Lower leg skin (tissue), 4 donors: ENCODE results near the gene SRP14. TPM values are rescaled to one million over a fixed set of nuclear protein-coding genes. Genes with fewer than 3 reads are reported as not detected.
"Not testable (repeated sequence)": the region's sequence is repeated elsewhere in the genome, so short reads cannot be mapped to it uniquely, and the experiment has no call there.

Source experiments
- DNase-seq, 2 donors: peaks; one replicate each; pipeline ENCODE4 v3.0.0-alpha.2; 2019; ENCODE audit warnings: low spot score in 2 of 2
- H3K4me3 ChIP-seq: fragments of 200-600 bp; sonication (generic); 2 replicates; pipeline ENCODE4 v1.5.1; 2017; ENCODE audit warnings: mild to moderate bottlenecking, low read depth; ENCODE audit not compliant: poor library complexity, severe bottlenecking
- CTCF ChIP-seq, 3 donors: fragments of 450-650 bp; IDR thresholded peaks; one replicate each; pipeline ENCODE4 v1.5.1; 2016; ENCODE audit warnings: antibody characterized with exemption in 3 of 3, mild to moderate bottlenecking in 3 of 3, moderate library complexity in 2 of 3
- POLR2A ChIP-seq, 2 donors: fragments of 450-650 bp; IDR thresholded peaks; one replicate each; pipeline ENCODE4 v1.6.1; 2016 to 2017; ENCODE audit warnings: antibody characterized with exemption in 2 of 2, mild to moderate bottlenecking in 1 of 2, moderate library complexity in 1 of 2
- WGBS, 2 donors: methylation state at CpG; one replicate each; pipeline ENCODE4 v1.1.5; 2018; 5-methylcytosine and 5-hydroxymethylcytosine counted together
- intact Hi-C: fragments of 100-400 bp; cut with DNase I; formaldehyde crosslinking; loops from one replicate; pipeline ENCODE4 v1.15.0; 2023; ENCODE audit warnings: low total_unique reads
- total RNA-seq, 4 donors: library from RNA; depleted of rRNA; stranded (reverse); fragments of >200 nt; gene quantifications; one replicate each; pipeline ENCODE4 v1.1.0, GENCODE V29; 2016

SRP14 gene
- total RNA-seq, 4 donors from 2014 or later = 177 to 220 (median 201) TPM

- intact Hi-C loops = no loop called here
- WGBS, 2 donors = 93 to 98% methylated on average over 1 of the region's 1 CpG
- no peak overlapping the region for H3K4me3 ChIP-seq
These were observed 42.0 kb downstream of the SRP14 start for GRCh38 chr15:39997031-39997430.

GRCh38 chr15:39996228-39996627 lies 42.8 kb downstream of the SRP14 start:
- H3K4me3 ChIP-seq, intact Hi-C loops, DNase-seq: not testable (repeated sequence)
- 95 to 97% methylated on average over 2 of the region's 2 CpGs for WGBS, 2 donors

More at GRCh38 chr15:39997031-39997430, 42.0 kb downstream of the SRP14 start:
- no peak for TF ChIP-seq CTCF (IDR thresholded peaks at IDR 0.05)
- TF ChIP-seq POLR2A (IDR thresholded peaks at IDR 0.05) = no peak
- no peak for DNase-seq

GRCh38 chr15:39992953-39993352 lies 46.0 kb downstream of the SRP14 start:
- DNase-seq, intact Hi-C loops, H3K4me3 ChIP-seq: not testable (repeated sequence)
- WGBS, 2 donors = 95 to 97% methylated on average over 5 of the region's 5 CpGs

GRCh38 chr15:39990706-39991105 lies 48.3 kb downstream of the SRP14 start:
- intact Hi-C loops = no loop called here
- no peak for TF ChIP-seq POLR2A (IDR thresholded peaks at IDR 0.05)
- no peak for TF ChIP-seq CTCF (IDR thresholded peaks at IDR 0.05)

GRCh38 chr15:39987821-39988220 lies 51.2 kb downstream of the SRP14 start:
- intact Hi-C loops = no loop called here
- no peak overlapping the region for H3K4me3 ChIP-seq
- DNase-seq = no peak
- no peak for TF ChIP-seq CTCF (IDR thresholded peaks at IDR 0.05)
- no peak for TF ChIP-seq POLR2A (IDR thresholded peaks at IDR 0.05)
- 85 to 87% methylated on average over 7 of the region's 7 CpGs for WGBS, 2 donors

More at GRCh38 chr15:39990706-39991105, 48.3 kb downstream of the SRP14 start:
- DNase-seq = no peak
- no peak overlapping the region for H3K4me3 ChIP-seq
- 72 to 84% methylated on average over 6 of the region's 6 CpGs for WGBS, 2 donors

Other genes starting within 250 kb of the SRP14 start
- 1 to 10 TPM in 3 of 4 donors, under 1 TPM in 1; 0.53 to 6.2 (median 3.0) TPM for gene GPR176, start 118.9 kb downstream of the SRP14 start, total RNA-seq
- gene EIF2AK4, start 105.1 kb downstream of the SRP14 start, total RNA-seq = 10 to 100 TPM; 14.3 to 23.0 (median 15.0) TPM
- gene BMF, start 69.7 kb upstream of the SRP14 start, total RNA-seq = 10 to 100 TPM in 1 of 4 donors, 1 to 10 TPM in 3; 2.1 to 11.8 (median 8.4) TPM
- 1 to 10 TPM; 1.3 to 4.5 (median 2.1) TPM for gene BUB1B, start 121.9 kb upstream of the SRP14 start, total RNA-seq
- gene PAK6, start 199.9 kb upstream of the SRP14 start, total RNA-seq = 10 to 100 TPM; 48.3 to 83.9 (median 70.4) TPM
- not detected for gene ANKRD63, start 243.9 kb upstream of the SRP14 start, total RNA-seq